Endothelial cell (in vitro differentiated cells): ENCODE results near the gene TPO. TPM values are rescaled to one million over a fixed set of nuclear protein-coding genes. Genes with fewer than 3 reads are reported as not detected.
"Not testable (repeated sequence)": the region's sequence is repeated elsewhere in the genome, so short reads cannot be mapped to it uniquely, and the experiment has no call there.

Experiments
- DNase-seq: peaks from one replicate; pipeline ENCODE4 v3.0.0; 2021; ENCODE audit warnings: low spot score
- H3K27ac Mint-ChIP-seq: one replicate; pipeline ENCODE4 v1.8.0; 2021; ENCODE audit warnings: mixed read lengths, inconsistent platforms; ENCODE audit not compliant: unreplicated experiment
- H3K27me3 Mint-ChIP-seq: one replicate; pipeline ENCODE4 v1.8.0; 2021; ENCODE audit warnings: mild to moderate bottlenecking, moderate library complexity, mixed read lengths, inconsistent platforms; ENCODE audit not compliant: unreplicated experiment
- H3K36me3 Mint-ChIP-seq: one replicate; pipeline ENCODE4 v1.8.0; 2021; ENCODE audit warnings: mild to moderate bottlenecking, low read depth, mixed read lengths, inconsistent platforms; ENCODE audit not compliant: unreplicated experiment
- H3K4me1 Mint-ChIP-seq: one replicate; pipeline ENCODE4 v1.8.0; 2021; ENCODE audit warnings: mild to moderate bottlenecking, mixed read lengths, inconsistent platforms; ENCODE audit not compliant: unreplicated experiment
- H3K4me3 Mint-ChIP-seq: one replicate; pipeline ENCODE4 v1.8.0; 2021; ENCODE audit warnings: mild to moderate bottlenecking, mixed read lengths, inconsistent platforms; ENCODE audit not compliant: unreplicated experiment
- H3K9me3 Mint-ChIP-seq: one replicate; pipeline ENCODE4 v1.8.0; 2021; ENCODE audit warnings: mixed read lengths, inconsistent platforms; ENCODE audit not compliant: unreplicated experiment
- CTCF ChIP-seq: fragments of 200-600 bp; sonication (generic); IDR thresholded peaks from one replicate; pipeline ENCODE4 v1.5.0; 2021; ENCODE audit warnings: antibody characterized with exemption; ENCODE audit not compliant: unreplicated experiment
- total RNA-seq: library from RNA; stranded (reverse); fragmentation: NEBNext Ultra II Directional; extraction: Animal tissue kit (Norgen Biotek cat#: 25700); gene quantifications from one replicate; pipeline ENCODE4 v1.2.1, GENCODE V29; 2021; ENCODE audit not compliant: unreplicated experiment

TPO gene
- total RNA-seq, 1 donor from 2014 or later, result 0.41 TPM

- H3K4me3 Mint-ChIP-seq, result no peak overlapping the region
- H3K9me3 Mint-ChIP-seq, result no peaks in the 10 kb centered on the region
- H3K27me3 Mint-ChIP-seq, result no peaks in the 10 kb centered on the region
- no peak for DNase-seq
- H3K36me3 Mint-ChIP-seq, result no peaks in the 10 kb centered on the region
- H3K4me1 Mint-ChIP-seq, result peaks cover 8% of the 10 kb centered on the region
- no peak for TF ChIP-seq CTCF
- H3K27ac Mint-ChIP-seq, result no peak overlapping the region
Observed at GRCh38 chr2:1378456-1379150, 34.7 kb upstream of the TPO start.

- no peak for DNase-seq
- TF ChIP-seq CTCF, result no peak
- Mint-ChIP-seq H3K4me3 (no peak overlapping the region), H3K36me3 (peaks cover 5% of the 10 kb centered on the region), H3K27me3 (peaks cover 2% of the 10 kb centered on the region), H3K4me1 (no peaks in the 10 kb centered on the region), H3K9me3 (peaks cover 3% of the 10 kb centered on the region), H3K27ac (no peak overlapping the region)
Observed at GRCh38 chr2:1381644-1382043, 31.6 kb upstream of the TPO start.

GRCh38 chr2:1387954-1388725 lies 25.1 kb upstream of the TPO start:
- not testable (repeated sequence) for H3K4me3 Mint-ChIP-seq, H3K9me3 Mint-ChIP-seq, H3K36me3 Mint-ChIP-seq, H3K27me3 Mint-ChIP-seq, DNase-seq
- H3K4me1 Mint-ChIP-seq, result peaks cover 19% of the 10 kb centered on the region
- H3K27ac Mint-ChIP-seq, result peak overlapping the region; percentile 64

- H3K27ac Mint-ChIP-seq, H3K4me3 Mint-ChIP-seq: not testable (repeated sequence)
Observed at GRCh38 chr2:1390118-1390517, 23.1 kb upstream of the TPO start.

GRCh38 chr2:1393321-1393720 lies 19.9 kb upstream of the TPO start:
- Mint-ChIP-seq H3K27ac (no peak overlapping the region), H3K4me3 (no peak overlapping the region), H3K4me1 (peaks cover 26% of the 10 kb centered on the region), H3K36me3 (no peaks in the 10 kb centered on the region), H3K9me3 (no peaks in the 10 kb centered on the region), H3K27me3 (peaks cover 2% of the 10 kb centered on the region)
- TF ChIP-seq CTCF, result no peak
- no peak for DNase-seq

More at GRCh38 chr2:1390118-1390517, 23.1 kb upstream of the TPO start:
- not testable (repeated sequence) for H3K27me3 Mint-ChIP-seq, H3K9me3 Mint-ChIP-seq, DNase-seq, H3K36me3 Mint-ChIP-seq
- H3K4me1 Mint-ChIP-seq, result peaks cover 19% of the 10 kb centered on the region
